Measurements from ENCODE around the gene KCNA5.

KCNA5 gene

GRCh38 chr12:5064913-5065490 is 21.3 kb downstream of the KCNA5 start:
- DNase-seq (ENCODE audit: low spot score), result no peak

DNA sequence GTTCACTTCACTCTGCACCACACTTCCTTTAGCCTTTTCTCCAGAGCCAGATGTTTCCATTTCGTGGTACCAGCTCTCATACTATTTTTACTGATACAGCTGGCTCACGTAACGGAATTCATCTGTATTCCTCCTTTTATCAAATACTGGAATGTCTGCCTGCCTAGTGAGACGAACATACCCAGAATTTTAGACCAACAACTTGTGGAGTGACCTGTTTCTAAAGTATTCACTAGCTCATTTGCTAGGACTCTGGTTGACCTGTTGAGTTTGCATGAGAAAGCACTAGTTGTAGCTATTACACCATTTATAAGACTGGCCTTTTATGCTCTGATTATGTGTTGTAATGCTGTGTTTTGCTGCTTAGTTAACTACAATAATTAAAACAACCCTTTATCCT is 22.6 kb downstream of the KCNA5 start:
- no peak for DNase-seq (ENCODE audit: low spot score)

GRCh38 chr12:5068126-5068525 is 24.4 kb downstream of the KCNA5 start:
- no peak for DNase-seq (ENCODE audit: low spot score)

DNA sequence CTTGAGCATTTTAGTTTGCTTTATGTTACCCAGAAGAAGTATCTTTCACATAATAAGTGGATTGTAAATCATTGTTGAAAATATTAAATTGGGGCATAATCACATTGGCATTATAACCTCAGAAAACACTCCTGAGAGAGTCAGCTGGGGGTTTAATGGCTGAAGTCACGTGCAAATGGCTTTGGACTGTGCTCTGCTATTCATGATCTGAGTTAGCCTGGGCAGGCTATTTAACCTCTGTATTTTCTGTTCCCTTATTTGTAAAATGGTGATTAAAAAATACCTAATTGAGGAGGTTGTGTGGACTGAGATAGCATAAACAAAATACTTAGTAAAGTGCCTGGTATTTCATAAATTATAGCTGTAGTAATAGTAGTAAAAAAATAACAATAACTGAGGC is 24.9 kb downstream of the KCNA5 start:
- no peak for DNase-seq (ENCODE audit: low spot score)

GRCh38 chr12:5070090-5070489 is 26.4 kb downstream of the KCNA5 start:
- no peak for DNase-seq (ENCODE audit: low spot score)

DNA sequence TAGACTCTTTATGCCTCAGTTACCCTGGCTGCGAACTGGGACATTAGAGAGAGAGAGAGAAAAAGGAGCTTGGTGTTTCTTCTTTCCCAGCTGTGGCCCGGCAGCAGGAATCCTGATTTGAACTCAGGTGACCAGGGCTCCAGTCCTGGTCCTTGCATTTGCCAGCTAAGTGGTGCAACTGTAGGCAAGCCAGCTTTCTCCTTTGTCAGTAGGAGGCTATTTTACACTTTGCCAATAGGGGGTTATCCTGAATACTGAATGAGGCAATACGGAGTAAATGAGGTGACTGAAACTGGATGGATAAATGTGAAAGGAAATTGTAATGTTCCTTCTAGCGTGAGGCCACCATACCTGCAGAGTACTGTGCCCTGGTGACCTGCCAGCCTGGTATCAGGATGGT is 27.8 kb downstream of the KCNA5 start:
- no peak for DNase-seq (ENCODE audit: low spot score)

GRCh38 chr12:5072311-5072710 is 28.6 kb downstream of the KCNA5 start:
- no peak for DNase-seq (ENCODE audit: low spot score)

- no peak for DNase-seq (ENCODE audit: low spot score)
Measured at GRCh38 chr12:5073054-5073453, 29.4 kb downstream of the KCNA5 start.

DNA sequence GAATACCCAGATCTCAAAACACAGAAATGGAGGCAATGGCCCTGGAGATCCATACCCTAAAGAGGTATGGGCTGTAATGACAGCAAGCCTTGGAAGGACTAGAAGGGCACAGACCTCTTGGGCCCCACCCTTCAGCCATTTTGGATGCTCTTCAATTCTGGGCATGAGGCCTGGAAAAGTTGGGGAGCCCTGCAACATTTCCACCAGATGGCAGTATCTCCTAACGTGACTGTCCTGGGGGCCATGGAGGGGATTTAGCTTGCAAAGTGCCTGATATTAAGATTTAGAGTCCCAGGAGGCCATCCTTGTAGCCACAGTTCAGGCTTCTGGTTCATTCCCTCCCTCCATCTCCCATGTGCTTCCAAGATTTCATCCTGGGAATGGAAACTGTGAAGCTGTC is 30.2 kb downstream of the KCNA5 start:
- DNase-seq (ENCODE audit: low spot score), result no peak

DNA sequence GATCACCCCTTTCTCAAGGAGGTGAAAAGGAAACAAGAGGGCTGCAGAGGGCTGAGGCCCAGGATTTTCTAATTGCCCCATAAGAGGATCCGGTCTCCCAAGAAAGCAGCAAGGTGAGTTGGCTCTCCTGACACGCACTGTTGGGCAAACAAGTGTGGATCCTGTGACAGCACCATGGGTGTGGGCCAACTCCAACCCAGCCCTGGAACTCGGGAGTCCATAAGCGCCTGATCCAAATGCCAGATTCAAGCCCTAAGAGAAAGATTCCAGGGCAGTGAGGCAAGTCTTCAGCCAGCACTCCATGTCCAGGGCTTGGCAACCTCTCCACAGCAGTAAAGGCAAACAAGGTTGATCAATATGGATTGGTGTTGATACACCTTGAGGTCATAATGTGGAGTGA is 33.1 kb downstream of the KCNA5 start:
- DNase-seq (ENCODE audit: low spot score), result no peak

DNA sequence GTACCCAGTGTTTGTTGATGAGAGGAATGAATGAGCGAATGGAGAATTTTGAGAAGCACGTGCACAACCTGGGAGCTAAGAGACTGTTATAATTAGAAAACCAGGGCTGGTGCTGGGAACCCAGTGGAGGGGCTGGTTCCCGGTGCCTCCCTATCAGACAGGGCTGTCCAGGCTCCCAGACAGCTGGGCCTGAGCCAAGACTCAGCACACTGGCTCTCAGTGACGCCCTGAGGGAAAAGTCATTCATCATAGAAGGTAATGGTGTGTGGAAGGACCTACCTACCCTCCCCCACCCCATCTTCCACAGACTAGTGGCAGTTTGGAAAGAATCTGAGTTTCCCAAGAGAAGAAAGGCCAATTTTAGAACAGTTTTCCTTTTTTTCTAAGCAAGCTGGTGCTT is 34.7 kb downstream of the KCNA5 start:
- DNase-seq (ENCODE audit: low spot score), result no peak

- no peak for DNase-seq (ENCODE audit: low spot score)
Measured at GRCh38 chr12:5081016-5081415, 37.3 kb downstream of the KCNA5 start.

- peak; percentile 73 for DNase-seq (ENCODE audit: low spot score)
Measured at GRCh38 chr12:5083955-5084849, 40.5 kb downstream of the KCNA5 start.

- no peak for DNase-seq (ENCODE audit: low spot score)
Measured at GRCh38 chr12:5085896-5086295, 42.2 kb downstream of the KCNA5 start.

DNA sequence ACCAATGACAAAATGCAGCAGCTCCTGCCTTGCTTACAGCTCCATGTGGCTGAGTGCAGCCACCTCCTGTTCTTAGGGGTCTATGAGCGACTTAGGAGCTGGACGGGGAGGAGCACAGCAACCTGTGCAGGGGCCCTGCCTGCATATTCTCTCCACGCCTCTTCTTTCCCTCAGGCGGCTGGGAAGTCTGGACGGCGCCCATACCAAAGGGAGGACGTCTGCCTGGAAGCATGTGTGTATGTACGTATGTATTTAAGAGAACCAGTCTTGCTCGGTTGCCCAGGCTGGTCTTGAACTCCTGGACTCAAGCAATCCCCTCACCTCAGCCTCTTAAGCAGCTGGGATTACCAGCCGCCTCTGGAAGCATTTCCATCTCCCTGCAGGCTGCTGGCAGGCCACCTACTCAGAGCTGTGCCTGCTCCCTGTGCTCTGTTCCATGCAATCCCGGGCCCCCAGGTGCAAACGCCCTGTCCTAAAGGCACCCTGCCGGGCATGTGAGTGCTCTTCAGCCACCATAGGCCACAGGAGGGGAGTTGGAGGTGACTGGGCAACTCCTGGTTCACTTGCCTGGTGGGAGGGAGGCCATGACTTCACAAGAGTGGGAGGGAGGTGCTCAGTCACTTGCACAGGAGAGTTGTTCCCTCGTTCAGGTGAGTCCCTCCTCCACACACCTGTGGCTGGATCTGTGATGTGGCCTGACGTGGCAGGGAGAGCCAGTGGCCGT is 44.3 kb downstream of the KCNA5 start:
- no peak for DNase-seq (ENCODE audit: low spot score)

- no peak for DNase-seq (ENCODE audit: low spot score)
Measured at GRCh38 chr12:5088586-5089264, 45.0 kb downstream of the KCNA5 start.

DNA sequence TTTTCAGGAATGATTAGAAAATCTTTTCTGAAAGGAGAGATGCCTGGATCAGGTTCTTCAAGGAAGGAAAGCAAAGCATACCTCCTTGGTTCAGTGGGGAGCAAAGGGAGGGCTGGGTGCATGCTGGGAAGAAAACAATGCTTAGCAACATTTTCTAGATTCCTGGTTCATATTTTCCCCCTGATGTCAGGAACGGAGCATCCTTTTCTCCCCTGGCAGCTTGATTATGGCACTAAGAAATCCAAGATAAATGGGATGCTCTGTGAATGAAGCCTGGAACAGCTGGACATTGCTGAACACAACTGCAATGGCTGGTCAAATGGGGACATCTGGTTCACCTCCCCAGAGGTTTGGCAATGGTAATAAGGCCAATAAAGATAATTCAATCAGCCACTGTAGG is 50.9 kb downstream of the KCNA5 start:
- DNase-seq (ENCODE audit: low spot score), result no peak

- DNase-seq (ENCODE audit: low spot score), result no peak
Measured at GRCh38 chr12:5094986-5095385, 51.3 kb downstream of the KCNA5 start.
